ENCODE results near the gene ASCC3. TPM values are rescaled to one million over a fixed set of nuclear protein-coding genes. Genes with fewer than 3 reads are reported as not detected.

The ASCC3 gene
- total and polyA plus RNA-seq, 2 experiments from 2014 or later = 92.9 to 129 TPM

- Histone ChIP-seq H2AFZ (no peak overlapping the region), H3K4me2 (peak overlapping the region; percentile 82), H3K4me1 (ENCODE audit: insufficient read depth) (peaks cover 71% of the 10 kb centered on the region), H3K4me3 (peak overlapping the region; percentile 63), H4K20me1 (replicated peaks; ENCODE audit: insufficient read depth) (peaks cover 51% of the 10 kb centered on the region), H3K27me3 (ENCODE audit: insufficient read depth) (peaks cover 100% of the 10 kb centered on the region), H3F3A (replicated peaks; ENCODE audit: low read depth) (peaks cover 36% of the 10 kb centered on the region), H3K36me3 (ENCODE audit: insufficient read depth) (no peaks in the 10 kb centered on the region), H3K79me2 (replicated peaks; ENCODE audit: insufficient read depth) (no peaks in the 10 kb centered on the region), H3K27ac (ENCODE audit: low read depth) (no peak overlapping the region), H3K9me2 (ENCODE audit: insufficient read depth) (no peaks in the 10 kb centered on the region)
- ATAC-seq = no peak
- Mint-ChIP-seq H3K27me3 (ENCODE audit: insufficient read depth, low read depth, poor library complexity) (peaks cover 75% of the 10 kb centered on the region), H3K36me3 (ENCODE audit: low read depth) (peaks cover 2% of the 10 kb centered on the region; the same call in 1 of the 3 replicates), H3K4me3 (peak overlapping the region; percentile 70), H3K4me1 (peaks cover 68% of the 10 kb centered on the region), H3K9me3 (no peaks in the 10 kb centered on the region; the same call in 1 of the 3 replicates), H3K27ac (no peak overlapping the region)
- peak; percentile 30 for DNase-seq (ENCODE audit: low spot score)
- TF ChIP-seq EZH2 (IDR thresholded peaks at IDR 0.05; ENCODE audit: low read depth, unreplicated experiment) (peak; percentile 74), EZH2phosphoT487 (IDR thresholded peaks at IDR 0.05; ENCODE audit: unreplicated experiment) (peak; percentile 11), ZNF331 (CRISPR knock-in tag; IDR thresholded peaks at IDR 0.05; ENCODE audit: low read depth) (no peak)
Measured at GRCh38 chr6:100462706-100463629, 418.2 kb downstream of the ASCC3 start.

DNA sequence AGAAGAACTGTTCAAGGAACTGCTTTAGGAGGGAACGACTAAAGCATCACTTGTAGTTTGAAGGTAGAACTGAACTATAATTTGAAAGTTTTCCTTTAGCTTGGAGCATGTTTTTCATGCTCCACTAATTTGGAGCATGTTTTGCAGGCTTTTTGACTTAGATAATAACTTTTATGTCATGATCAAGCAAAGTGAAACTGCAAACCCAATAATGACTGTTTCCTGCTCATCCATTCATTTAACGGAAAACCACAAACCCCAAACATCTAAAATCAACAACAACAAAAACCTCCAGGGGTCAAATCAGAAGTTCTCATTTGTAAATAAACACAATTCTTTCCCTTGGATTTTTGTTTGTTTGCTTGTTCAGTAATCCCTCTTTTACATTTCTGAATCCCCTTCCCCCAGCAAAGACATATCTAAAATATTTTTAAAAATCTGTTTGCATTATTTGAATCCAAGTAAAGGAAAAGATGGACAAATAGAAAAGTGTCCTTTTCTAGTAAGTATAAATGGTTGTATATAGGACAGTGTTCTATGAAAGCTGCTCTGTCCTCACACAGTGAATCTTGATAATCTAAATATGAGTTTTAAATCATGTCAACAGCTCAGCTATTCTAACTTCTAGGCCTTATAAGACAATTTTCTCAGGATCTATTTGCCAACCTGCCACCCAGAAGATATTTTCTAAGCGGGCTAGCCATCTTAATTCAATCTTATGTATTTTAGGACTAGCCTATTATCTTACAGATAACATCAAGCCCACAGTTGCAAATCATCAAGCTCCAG is 419.0 kb downstream of the ASCC3 start:
- Histone ChIP-seq H3F3A (replicated peaks; ENCODE audit: low read depth) (peaks cover 39% of the 10 kb centered on the region), H3K79me2 (replicated peaks; ENCODE audit: insufficient read depth) (no peaks in the 10 kb centered on the region), H3K4me2 (peak overlapping the region; percentile 82), H3K4me3 (peak overlapping the region; percentile 55), H3K9me2 (ENCODE audit: insufficient read depth) (no peaks in the 10 kb centered on the region), H3K4me1 (ENCODE audit: insufficient read depth) (peaks cover 72% of the 10 kb centered on the region), H2AFZ (no peak overlapping the region), H3K36me3 (ENCODE audit: insufficient read depth) (no peaks in the 10 kb centered on the region), H4K20me1 (replicated peaks; ENCODE audit: insufficient read depth) (peaks cover 51% of the 10 kb centered on the region), H3K27me3 (ENCODE audit: insufficient read depth) (peaks cover 100% of the 10 kb centered on the region), H3K27ac (ENCODE audit: low read depth) (no peak overlapping the region)
- peaks cover 68% of the 10 kb centered on the region for H3K4me1 Mint-ChIP-seq
- H3K36me3 Mint-ChIP-seq (ENCODE audit: low read depth) = peaks cover 2% of the 10 kb centered on the region; the same call in 1 of the 3 replicates
- peaks cover 67% of the 10 kb centered on the region for H3K27me3 Mint-ChIP-seq (ENCODE audit: insufficient read depth, low read depth, poor library complexity)
- no peak for DNase-seq (ENCODE audit: low spot score)
- no peak overlapping the region for H3K27ac Mint-ChIP-seq
- ATAC-seq = no peak
- H3K4me3 Mint-ChIP-seq = peak overlapping the region; percentile 17; the same call in 1 of the 3 replicates
- no peaks in the 10 kb centered on the region; the same call in 2 of the 3 replicates for H3K9me3 Mint-ChIP-seq
- no peak for TF ChIP-seq STAT1 (IDR thresholded peaks at IDR 0.05; ENCODE audit: unreplicated experiment)
- no peak for TF ChIP-seq CREB1 (CRISPR knock-in tag; IDR thresholded peaks at IDR 0.05; ENCODE audit: low read depth)
- TF ChIP-seq EZH2 (IDR thresholded peaks at IDR 0.05; ENCODE audit: low read depth, unreplicated experiment) = no peak
- no peak for TF ChIP-seq EZH2phosphoT487 (IDR thresholded peaks at IDR 0.05; ENCODE audit: unreplicated experiment)
- no peak for TF ChIP-seq NANOG (IDR thresholded peaks at IDR 0.05; ENCODE audit: borderline replicate concordance)
- TF ChIP-seq ZNF462 (CRISPR knock-in tag; IDR thresholded peaks at IDR 0.05) = no peak
- TF ChIP-seq CTCF (conservative IDR thresholded peaks at IDR 0.05; ENCODE audit: low read depth in 2 of 2) = no peak
- TF ChIP-seq ZNF114 (CRISPR knock-in tag; IDR thresholded peaks at IDR 0.05) = no peak

Measured in GM23338 (cell line).